Activated T-helper 1 cell treated with anti-CD3 and anti-CD28 coated beads, Interleukin-12 subunit alpha, Interleukin-12 subunit beta, Interleukin-2, Interleukin-4 antibody, amounts not matched to agents 30 ng/mL and 10 ng/mL and 1 ng/mL, durations not matched to agents 14 hours and 24 hours and 36 hours (primary cell): Measurements from ENCODE around the gene IGLL1. TPM values are rescaled to one million over a fixed set of nuclear protein-coding genes. Genes with fewer than 3 reads are reported as not detected.
"Not testable (repeated sequence)": the region's sequence is repeated elsewhere in the genome, so short reads cannot be mapped to it uniquely, and the experiment has no call there.

ENCODE experiments used
- DNase-seq: peaks from one replicate; pipeline ENCODE4 v3.0.0; 2021; ENCODE audit warnings: low spot score
- H3K27ac Mint-ChIP-seq: one replicate; pipeline ENCODE4 v1.8.0; 2021; ENCODE audit warnings: mild to moderate bottlenecking, mixed read lengths
- H3K27me3 Mint-ChIP-seq: one replicate; pipeline ENCODE4 v1.8.0; 2022; ENCODE audit warnings: mild to moderate bottlenecking, moderate library complexity, mixed read lengths; ENCODE audit not compliant: insufficient read depth
- H3K36me3 Mint-ChIP-seq: one replicate; pipeline ENCODE4 v1.8.0; 2021; ENCODE audit warnings: low read depth, mixed read lengths
- H3K4me1 Mint-ChIP-seq: one replicate; pipeline ENCODE4 v1.8.0; 2021; ENCODE audit warnings: low read depth, mixed read lengths
- H3K4me3 Mint-ChIP-seq: one replicate; pipeline ENCODE4 v1.8.0; 2021; ENCODE audit warnings: mild to moderate bottlenecking, moderate library complexity, mixed read lengths
- H3K9me3 Mint-ChIP-seq: one replicate; pipeline ENCODE4 v1.8.0; 2021; ENCODE audit warnings: mixed read lengths
- intact Hi-C: fragments of 100-400 bp; cut with micrococcal nuclease; formaldehyde crosslinking; loops from one replicate; pipeline ENCODE4 v1.15.1; 2024
- total RNA-seq: library from RNA; stranded (reverse); gene quantifications from 2 replicates; pipeline ENCODE4 v1.2.3, GENCODE V29; 2022

IGLL1 gene
- total RNA-seq, 1 donor from 2014 or later: not detected

DNA sequence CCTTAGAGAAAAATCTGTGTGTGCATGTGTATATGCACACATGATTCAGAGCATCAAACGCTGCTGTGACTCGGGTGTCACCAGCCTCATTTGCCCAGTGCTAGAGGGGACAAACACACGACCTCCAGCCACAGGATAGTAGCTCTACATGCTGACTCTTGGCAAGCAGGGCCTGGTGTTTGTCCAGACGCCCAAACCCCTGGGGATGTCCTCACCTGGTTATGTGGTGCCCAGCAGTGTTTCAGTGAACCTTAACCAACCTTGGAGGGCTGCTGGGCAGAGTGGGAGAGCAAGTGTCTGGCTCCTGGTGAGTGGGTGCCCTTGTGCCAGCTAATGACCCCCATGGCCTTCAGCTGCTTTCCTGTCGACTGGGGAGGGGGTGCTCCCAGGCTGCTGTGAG, 26.7 kb downstream of the IGLL1 start:
- H3K27ac Mint-ChIP-seq: no peak overlapping the region
- no peaks in the 10 kb centered on the region for H3K36me3 Mint-ChIP-seq
- intact Hi-C loops: no loop called here
- H3K27me3 Mint-ChIP-seq: no peaks in the 10 kb centered on the region
- no peak for DNase-seq
- no peak overlapping the region for H3K4me3 Mint-ChIP-seq
- H3K4me1 Mint-ChIP-seq: no peaks in the 10 kb centered on the region
- no peaks in the 10 kb centered on the region for H3K9me3 Mint-ChIP-seq

DNA sequence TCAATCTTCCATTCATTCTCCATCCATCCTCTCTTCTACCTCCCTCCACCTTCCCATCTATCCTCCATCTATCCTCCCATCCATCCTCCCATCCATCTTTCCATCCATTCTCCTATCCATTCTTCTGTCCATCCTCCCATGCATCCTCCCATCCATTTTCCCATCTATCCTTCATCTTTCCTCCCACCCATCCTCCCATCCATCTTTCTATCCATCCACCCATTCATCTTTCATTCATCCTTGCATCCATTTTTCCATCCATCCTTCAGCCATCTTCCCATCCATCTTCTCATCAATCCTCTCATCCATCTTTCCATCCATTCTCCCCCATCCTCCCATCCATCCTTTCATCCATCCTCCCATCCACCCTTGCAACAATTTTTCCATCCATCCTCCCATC, 27.5 kb downstream of the IGLL1 start:
- no peaks in the 10 kb centered on the region for H3K4me1 Mint-ChIP-seq
- H3K36me3 Mint-ChIP-seq: no peaks in the 10 kb centered on the region
- intact Hi-C loops: no loop called here
- H3K27ac Mint-ChIP-seq: no peak overlapping the region
- no peaks in the 10 kb centered on the region for H3K27me3 Mint-ChIP-seq
- DNase-seq: no peak
- peaks cover 8% of the 10 kb centered on the region for H3K9me3 Mint-ChIP-seq
- H3K4me3 Mint-ChIP-seq: no peak overlapping the region

DNA sequence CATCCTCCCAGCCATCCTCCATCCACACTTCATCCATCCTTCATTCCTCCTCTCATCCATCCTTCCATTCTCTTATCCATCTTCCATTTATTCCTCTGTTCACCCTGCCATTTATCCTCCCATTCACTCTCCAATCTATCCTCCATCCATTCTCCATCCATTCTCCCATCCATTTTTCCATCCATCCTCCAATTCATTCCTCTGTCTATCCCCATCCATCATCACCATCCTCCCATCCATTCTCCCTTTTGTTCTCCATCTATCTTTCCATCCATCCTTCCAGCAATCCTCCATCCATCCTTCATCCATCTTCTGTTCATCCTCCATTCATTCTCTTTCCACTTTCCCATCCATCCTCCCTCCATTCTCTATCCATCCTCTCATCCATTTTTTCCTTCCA, 28.7 kb downstream of the IGLL1 start:
- H3K27me3 Mint-ChIP-seq: peaks cover under 1% of the 10 kb centered on the region
- intact Hi-C loops: no loop called here
- H3K27ac Mint-ChIP-seq: no peak overlapping the region
- H3K36me3 Mint-ChIP-seq: no peaks in the 10 kb centered on the region
- peaks cover 10% of the 10 kb centered on the region for H3K9me3 Mint-ChIP-seq
- DNase-seq: no peak
- H3K4me1 Mint-ChIP-seq: no peaks in the 10 kb centered on the region
- H3K4me3 Mint-ChIP-seq: no peak overlapping the region

DNA sequence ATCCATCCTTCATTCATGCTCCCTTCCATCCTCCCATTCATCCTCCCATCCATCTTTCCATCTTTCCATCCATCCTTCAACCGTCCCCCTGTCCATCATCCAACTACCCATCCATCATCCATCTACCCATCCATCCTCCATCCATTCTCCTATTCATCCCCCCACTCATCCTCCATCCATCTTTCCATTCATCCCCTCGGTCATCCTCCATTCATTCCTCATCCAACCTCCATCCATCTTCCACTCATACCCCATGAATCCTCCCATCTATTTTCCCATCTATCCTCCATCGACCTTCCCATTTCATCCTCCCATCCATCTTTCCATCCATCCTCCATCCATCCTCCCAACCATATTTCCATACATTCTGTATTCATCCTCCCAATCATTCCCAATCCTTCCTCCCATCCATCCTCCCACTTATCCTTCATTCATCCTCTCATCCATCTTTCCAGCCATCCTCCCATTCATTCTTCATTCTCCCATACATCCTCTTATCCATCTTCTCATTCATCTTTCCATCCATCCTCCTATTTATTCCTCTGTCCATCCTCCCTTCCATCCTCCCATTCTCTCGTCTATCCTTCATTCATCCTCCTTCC, 29.9 kb downstream of the IGLL1 start:
- Mint-ChIP-seq H3K27me3 (peaks cover 4% of the 10 kb centered on the region), H3K36me3 (no peaks in the 10 kb centered on the region), H3K27ac (no peak overlapping the region), H3K9me3 (peaks cover 10% of the 10 kb centered on the region), H3K4me3 (no peak overlapping the region), H3K4me1 (no peaks in the 10 kb centered on the region)
- DNase-seq: no peak
- intact Hi-C loops: no loop called here

DNA sequence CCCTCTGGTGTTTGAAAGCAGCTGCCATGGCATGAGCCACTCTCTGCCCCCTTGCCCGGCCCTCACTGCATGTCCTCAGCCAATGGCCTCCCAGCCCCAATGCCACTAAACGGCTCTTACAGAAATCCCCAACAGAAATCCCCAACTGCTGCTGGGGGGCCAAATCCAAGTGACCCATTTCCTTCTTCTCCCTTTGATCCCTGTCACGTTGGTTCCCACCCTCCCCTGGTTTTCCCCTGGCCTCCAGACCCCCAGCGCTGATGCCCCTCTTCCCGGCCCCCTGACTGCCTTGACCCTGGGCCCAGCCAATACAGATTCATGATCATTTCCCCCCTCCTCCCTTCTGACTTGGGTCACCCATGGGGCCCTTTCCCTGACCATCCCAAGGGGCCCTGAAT, 30.9 kb downstream of the IGLL1 start:
- H3K27ac Mint-ChIP-seq: no peak overlapping the region
- no peak for DNase-seq
- H3K4me1 Mint-ChIP-seq: no peaks in the 10 kb centered on the region
- H3K4me3 Mint-ChIP-seq: no peak overlapping the region
- intact Hi-C loops: no loop called here
- peaks cover 4% of the 10 kb centered on the region for H3K27me3 Mint-ChIP-seq
- H3K9me3 Mint-ChIP-seq: peaks cover 10% of the 10 kb centered on the region
- H3K36me3 Mint-ChIP-seq: no peaks in the 10 kb centered on the region

DNA sequence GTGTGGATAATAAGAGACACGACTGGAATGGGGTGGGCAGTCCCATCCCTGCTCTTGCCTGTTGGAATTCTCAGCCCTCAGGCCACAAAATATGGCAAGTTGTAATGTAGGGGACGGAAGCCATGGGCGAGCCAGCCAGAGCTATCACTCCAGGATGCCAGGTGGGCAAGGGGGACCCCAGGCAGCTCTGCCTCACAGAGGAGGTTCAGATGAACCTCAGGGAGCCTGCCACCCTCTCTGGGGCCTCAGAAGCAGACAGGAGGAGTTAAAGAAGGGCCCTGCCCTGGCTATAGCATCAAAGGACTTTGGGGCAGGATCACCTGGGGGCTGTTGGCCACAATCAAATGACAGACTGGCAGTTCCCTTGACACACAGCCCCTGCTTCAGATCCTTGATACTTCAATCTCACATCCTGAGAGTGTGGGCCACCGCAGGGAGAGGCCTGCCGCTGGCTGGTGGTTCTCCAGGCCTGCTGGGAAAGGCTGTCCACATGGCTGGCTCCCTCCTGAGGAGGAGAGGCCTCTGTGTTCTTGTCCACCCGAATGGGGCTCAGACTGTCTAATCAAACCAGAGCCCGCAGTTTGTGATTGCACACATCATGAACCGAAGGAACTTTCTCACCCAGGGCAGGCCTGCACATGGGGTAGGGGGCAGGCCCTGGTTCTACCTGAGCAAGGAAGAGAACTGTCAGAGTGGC, 31.4 kb downstream of the IGLL1 start:
- peaks cover 10% of the 10 kb centered on the region for H3K9me3 Mint-ChIP-seq
- no peak overlapping the region for H3K27ac Mint-ChIP-seq
- H3K4me1 Mint-ChIP-seq: no peaks in the 10 kb centered on the region
- no peaks in the 10 kb centered on the region for H3K36me3 Mint-ChIP-seq
- H3K4me3 Mint-ChIP-seq: no peak overlapping the region
- intact Hi-C loops: no loop called here
- no peak for DNase-seq
- H3K27me3 Mint-ChIP-seq: peaks cover 7% of the 10 kb centered on the region

DNA sequence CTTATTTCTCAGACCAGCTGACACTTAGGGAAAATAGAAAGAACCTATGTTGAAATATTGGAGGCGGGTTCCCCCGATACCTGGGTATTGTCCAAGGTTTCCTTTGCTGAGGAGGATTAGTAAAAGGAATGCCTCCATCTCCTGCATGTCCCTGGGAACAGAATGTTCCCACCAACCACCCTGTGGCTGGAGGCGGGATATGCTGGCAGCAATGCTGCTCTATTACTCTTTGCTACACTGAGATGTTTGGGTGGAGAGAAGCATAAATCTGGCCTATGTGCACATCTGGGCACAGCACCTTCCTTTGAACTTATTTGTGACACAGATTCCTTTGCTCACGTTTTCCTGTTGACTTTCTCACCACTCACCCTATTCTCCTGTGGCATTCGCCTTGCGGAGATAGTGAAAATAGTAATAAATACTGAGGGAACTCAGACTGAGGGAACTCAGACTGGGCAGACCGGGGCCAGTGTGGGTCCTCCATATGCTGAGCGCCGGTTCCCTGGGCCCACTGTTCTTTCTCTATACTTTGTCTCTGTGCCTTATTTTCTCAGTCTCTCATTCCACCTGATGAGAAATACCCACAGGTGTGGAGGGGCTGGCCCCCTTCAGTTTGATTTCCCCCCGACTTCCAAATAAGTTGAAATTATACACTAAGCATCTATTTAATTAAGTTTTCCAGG, 32.1 kb downstream of the IGLL1 start:
- DNase-seq: no peak
- Mint-ChIP-seq H3K27me3 (peaks cover 11% of the 10 kb centered on the region), H3K9me3 (peaks cover 10% of the 10 kb centered on the region), H3K4me3 (no peak overlapping the region), H3K36me3 (no peaks in the 10 kb centered on the region), H3K27ac (no peak overlapping the region), H3K4me1 (no peaks in the 10 kb centered on the region)
- intact Hi-C loops: no loop called here

DNA sequence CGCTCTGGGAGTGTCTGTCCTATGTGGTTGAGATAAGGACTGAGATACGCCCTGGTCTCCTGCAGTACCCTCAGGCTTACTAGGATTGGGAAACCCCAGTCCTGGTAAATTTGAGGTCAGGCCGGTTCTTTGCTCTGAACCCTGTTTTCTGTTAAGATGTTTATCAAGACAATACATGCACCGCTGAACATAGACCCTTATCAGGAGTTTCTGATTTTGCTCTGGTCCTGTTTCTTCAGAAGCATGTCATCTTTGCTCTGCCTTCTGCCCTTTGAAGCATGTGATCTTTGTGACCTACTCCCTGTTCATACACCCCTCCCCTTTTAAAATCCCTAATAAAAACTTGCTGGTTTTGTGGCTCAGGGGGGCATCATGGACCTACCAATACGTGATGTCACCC, 32.7 kb downstream of the IGLL1 start:
- Mint-ChIP-seq H3K9me3 (peaks cover 10% of the 10 kb centered on the region), H3K27me3 (peaks cover 17% of the 10 kb centered on the region)
- H3K36me3 Mint-ChIP-seq, H3K4me3 Mint-ChIP-seq, H3K4me1 Mint-ChIP-seq, H3K27ac Mint-ChIP-seq, intact Hi-C loops, DNase-seq: not testable (repeated sequence)

DNA sequence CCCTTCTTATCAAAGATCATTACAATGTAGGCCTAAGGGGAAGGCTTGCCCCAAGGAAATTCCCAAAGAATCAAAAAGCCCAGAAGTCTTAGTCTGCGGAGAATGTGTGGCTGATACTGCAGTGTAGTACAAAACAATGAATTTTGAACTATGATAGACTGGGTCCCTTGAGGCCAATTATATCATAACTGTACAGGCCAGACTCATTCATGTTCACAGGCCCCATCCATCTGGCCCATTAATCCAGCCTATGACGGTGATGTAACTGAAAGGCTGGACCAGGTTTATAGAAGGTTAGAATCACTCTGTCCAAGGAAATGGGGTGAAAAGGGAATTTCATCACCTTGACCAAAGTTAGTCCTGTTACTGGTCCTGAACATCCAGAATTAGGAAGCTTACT, 35.2 kb downstream of the IGLL1 start:
- Mint-ChIP-seq H3K9me3 (peaks cover 10% of the 10 kb centered on the region), H3K36me3 (no peaks in the 10 kb centered on the region), H3K27ac (no peak overlapping the region), H3K4me3 (no peak overlapping the region), H3K27me3 (peaks cover 22% of the 10 kb centered on the region), H3K4me1 (no peaks in the 10 kb centered on the region)
- intact Hi-C loops: loop anchor here (5.0 kb wide), 1 partner anchor 222 kb away; the partner anchor contains the start of gene CHCHD10
- no peak for DNase-seq

DNA sequence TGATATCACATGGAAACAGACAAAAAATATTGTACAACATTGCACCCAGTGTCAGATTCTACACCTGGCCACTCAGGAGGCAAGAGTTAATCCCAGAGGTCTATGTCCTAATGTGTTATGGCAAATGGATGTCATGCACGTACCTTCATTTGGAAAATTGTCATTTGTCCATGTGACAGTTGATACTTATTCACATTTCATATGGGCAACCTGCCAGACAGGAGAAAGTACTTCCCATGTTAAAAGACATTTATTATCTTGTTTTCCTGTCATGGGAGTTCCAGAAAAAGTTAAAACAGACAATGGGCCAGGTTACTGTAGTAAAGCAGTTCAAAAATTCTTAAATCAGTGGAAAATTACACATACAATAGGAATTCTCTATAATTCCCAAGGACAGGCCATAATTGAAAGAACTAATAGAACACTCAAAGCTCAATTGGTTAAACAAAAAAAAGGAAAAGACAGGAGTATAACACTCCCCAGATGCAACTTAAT, 36.5 kb downstream of the IGLL1 start:
- Mint-ChIP-seq H3K9me3 (peaks cover 10% of the 10 kb centered on the region), H3K4me1 (peaks cover 11% of the 10 kb centered on the region), H3K27me3 (peaks cover 24% of the 10 kb centered on the region)
- H3K27ac Mint-ChIP-seq, H3K36me3 Mint-ChIP-seq, H3K4me3 Mint-ChIP-seq, DNase-seq: not testable (repeated sequence)
- intact Hi-C loops: loop anchor here (5.0 kb wide), 1 partner anchor 224 kb away; the partner anchor contains the start of gene CHCHD10

DNA sequence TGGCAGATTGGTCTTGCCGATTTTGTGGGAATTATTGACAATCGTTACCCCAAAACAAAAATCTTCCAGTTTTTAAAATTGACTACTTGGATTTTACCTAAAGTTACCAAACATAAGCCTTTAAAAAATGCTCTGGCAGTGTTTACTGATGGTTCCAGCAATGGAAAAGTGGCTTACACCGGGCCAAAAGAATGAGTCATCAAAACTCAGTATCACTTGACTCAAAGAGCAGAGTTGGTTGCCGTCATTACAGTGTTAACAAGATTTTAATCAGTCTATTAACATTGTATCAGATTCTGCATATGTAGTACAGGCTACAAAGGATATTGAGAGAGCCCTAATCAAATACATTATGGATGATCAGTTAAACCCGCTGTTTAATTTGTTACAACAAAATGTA, 37.2 kb downstream of the IGLL1 start:
- H3K27ac Mint-ChIP-seq: no peak overlapping the region
- H3K27me3 Mint-ChIP-seq: peaks cover 24% of the 10 kb centered on the region
- H3K4me1 Mint-ChIP-seq: peaks cover 11% of the 10 kb centered on the region
- intact Hi-C loops: loop anchor here (5.0 kb wide), 1 partner anchor 224 kb away; the partner anchor contains the start of gene CHCHD10
- peaks cover 6% of the 10 kb centered on the region for H3K9me3 Mint-ChIP-seq
- no peak overlapping the region for H3K4me3 Mint-ChIP-seq
- H3K36me3 Mint-ChIP-seq: no peaks in the 10 kb centered on the region
- no peak for DNase-seq

DNA sequence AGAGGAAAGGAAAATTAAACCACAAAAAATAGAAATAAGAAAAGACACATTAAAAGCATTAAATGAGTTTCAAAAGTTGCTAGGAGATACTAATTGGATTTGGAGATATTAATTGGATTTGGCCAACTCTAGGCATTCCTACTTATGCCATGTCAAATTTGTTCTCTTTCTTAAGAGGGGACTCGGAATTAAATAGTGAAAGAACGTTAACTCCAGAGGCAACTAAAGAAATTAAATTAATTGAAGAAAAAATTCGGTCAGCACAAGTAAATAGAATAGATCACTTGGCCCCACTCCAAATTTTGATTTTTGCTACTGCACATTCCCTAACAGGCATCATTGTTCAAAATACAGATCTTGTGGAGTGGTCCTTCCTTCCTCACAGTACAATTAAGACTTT, 37.7 kb downstream of the IGLL1 start:
- not testable (repeated sequence) for H3K9me3 Mint-ChIP-seq

DNA sequence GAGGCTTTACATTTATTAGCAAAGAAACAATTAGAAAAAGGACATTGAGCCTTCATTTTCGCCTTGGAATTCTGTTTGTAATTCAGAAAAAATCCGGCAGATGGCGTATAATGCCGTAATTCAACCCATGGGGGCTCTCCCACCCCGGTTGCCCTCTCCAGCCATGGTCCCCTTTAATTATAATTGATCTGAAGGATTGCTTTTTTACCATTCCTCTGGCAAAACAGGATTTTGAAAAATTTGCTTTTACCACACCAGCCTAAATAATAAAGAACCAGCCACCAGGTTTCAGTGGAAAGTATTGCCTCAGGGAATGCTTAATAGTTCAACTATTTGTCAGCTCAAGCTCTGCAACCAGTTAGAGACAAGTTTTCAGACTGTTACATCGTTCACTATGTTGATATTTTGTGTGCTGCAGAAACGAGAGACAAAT, 38.2 kb downstream of the IGLL1 start:
- peaks cover 11% of the 10 kb centered on the region for H3K4me1 Mint-ChIP-seq
- H3K36me3 Mint-ChIP-seq, H3K4me3 Mint-ChIP-seq, H3K9me3 Mint-ChIP-seq, DNase-seq, H3K27ac Mint-ChIP-seq: not testable (repeated sequence)
- peaks cover 27% of the 10 kb centered on the region for H3K27me3 Mint-ChIP-seq
- intact Hi-C loops: loop anchor here (1.0 to 5.0 kb wide), 2 partner anchors 49 to 225 kb away; partner anchors contain the start of gene CHCHD10

More for the DNA sequence above, 37.7 kb downstream of the IGLL1 start:
- not testable (repeated sequence) for H3K4me3 Mint-ChIP-seq, H3K36me3 Mint-ChIP-seq, H3K27ac Mint-ChIP-seq, DNase-seq
- H3K27me3 Mint-ChIP-seq: peaks cover 25% of the 10 kb centered on the region
- H3K4me1 Mint-ChIP-seq: peaks cover 11% of the 10 kb centered on the region
- intact Hi-C loops: loop anchor here (5.0 kb wide), 1 partner anchor 225 kb away; the partner anchor contains the start of gene CHCHD10
